ENCODE measurements around the gene SLC43A3.
A peak's percentile ranks its signal among the peaks of the same experiment; 100 is the strongest.

Gene SLC43A3

DNA sequence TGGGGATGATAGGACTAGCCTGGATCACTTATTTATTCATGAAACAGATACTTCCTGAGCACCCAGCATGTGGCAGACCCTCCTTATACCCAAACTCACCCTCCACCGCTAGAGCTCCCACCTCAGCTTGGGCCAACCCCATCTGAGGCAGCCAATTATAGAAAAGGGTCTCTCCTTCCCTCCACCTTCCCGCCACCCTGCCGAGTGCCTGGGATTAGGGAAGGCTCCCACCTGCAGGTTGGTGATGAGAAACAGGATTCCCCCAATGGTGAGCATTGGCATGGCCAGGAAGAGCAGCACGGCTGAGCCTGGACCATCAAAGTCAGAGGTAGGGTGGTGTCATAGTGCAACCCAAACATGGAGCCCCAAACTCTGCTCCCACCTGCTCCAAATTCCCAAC is 5.9 kb downstream of the SLC43A3 start:
- H3K9me3 ChIP-seq (replicated peaks in 1 of 11) = no peaks in the 10 kb centered on the region
- H3K9ac ChIP-seq = no peak overlapping the region
- peaks cover 44 to 97% (median 66%) of the 10 kb centered on the region in 10 experiments for H3K4me1 ChIP-seq
- no peak for TF ChIP-seq Cebpa-rat (IDR thresholded peaks at IDR 0.05)
- H3K36me3 ChIP-seq = peaks cover 86 to 95% (median 93%) of the 10 kb centered on the region in 11 experiments
- H4K20me1 ChIP-seq = peaks cover 32 to 87% (median 85%) of the 10 kb centered on the region in 11 experiments; a peak in 21 of 22 replicates
- H3K27ac ChIP-seq = peak overlapping the region in 2 of 11 experiments; percentile 18 to 96; a peak in 3 of 22 replicates
- H3K27me3 ChIP-seq = no peaks in the 10 kb centered on the region
- no peak overlapping the region for H3K4me3 ChIP-seq
- peak overlapping the region in 9 of 11 experiments; percentile 24 to 99 (median 89); a peak in 12 of 22 replicates for H3K4me2 ChIP-seq

DNA sequence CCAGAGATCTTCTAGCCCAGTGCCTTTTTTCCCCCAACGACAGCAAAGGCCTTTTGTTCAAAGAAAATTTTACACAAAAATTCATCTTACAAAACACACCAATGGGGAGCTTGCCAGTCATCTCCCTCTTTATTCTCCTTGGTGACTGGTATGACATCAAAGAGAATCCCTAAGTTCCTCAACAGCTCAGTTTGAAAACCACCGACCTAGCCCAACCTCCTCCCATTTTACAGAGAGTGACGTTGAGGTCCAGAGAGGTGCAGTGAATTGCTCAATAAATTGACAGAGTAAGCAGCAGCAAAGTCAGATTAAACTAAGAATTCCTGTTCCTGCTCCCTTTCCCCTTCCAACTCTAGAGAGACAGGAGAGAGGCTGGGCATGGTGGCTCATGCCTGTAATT is 7.8 kb downstream of the SLC43A3 start:
- Histone ChIP-seq H3K4me1 (peaks cover 32 to 94% (median 51%) of the 10 kb centered on the region in 10 experiments), H4K20me1 (peaks cover 42 to 100% (median 93%) of the 10 kb centered on the region in 11 experiments; a peak in 21 of 22 replicates), H3K4me2 (peak overlapping the region in 3 of 11 experiments; percentile 41 to 89 (median 43); a peak in 4 of 22 replicates), H3K9ac (no peak overlapping the region; a peak in 1 of 22 replicates), H3K9me3 (replicated peaks in 1 of 11) (peaks cover 0 to 10% (median 0%) of the 10 kb centered on the region in 11 experiments; a peak in 1 of 22 replicates), H3K4me3 (no peak overlapping the region), H3K27me3 (no peaks in the 10 kb centered on the region), H3K27ac (peak overlapping the region in 1 of 11 experiments; percentile 18; a peak in 1 of 22 replicates), H3K36me3 (peaks cover 100% of the 10 kb centered on the region in 11 experiments)
- TF ChIP-seq Cebpa-rat (IDR thresholded peaks at IDR 0.05) = no peak

DNA sequence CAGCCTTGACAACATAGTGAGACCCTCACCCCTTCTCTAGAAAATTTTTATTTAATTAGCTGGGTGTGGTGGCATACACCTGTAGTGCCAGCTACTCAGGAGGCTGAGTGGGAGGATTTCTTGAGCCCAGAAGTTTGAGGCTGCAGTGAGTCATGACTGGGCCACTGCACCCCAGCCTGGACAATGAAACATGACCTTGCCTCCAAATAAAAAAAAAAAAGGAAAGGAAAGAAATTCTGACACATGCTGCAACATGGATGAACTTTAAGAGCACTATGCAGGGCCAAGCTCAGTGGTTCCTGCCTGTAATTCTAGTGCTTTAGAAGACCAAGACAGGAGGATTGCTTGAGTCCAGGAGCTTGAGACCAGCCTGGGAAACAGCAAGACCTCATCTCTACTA is 8.8 kb downstream of the SLC43A3 start:
- H3K9ac ChIP-seq = no peak overlapping the region
- peak overlapping the region in 2 of 11 experiments; percentile 12 to 47; a peak in 1 of 22 replicates for H3K4me2 ChIP-seq
- H3K4me1 ChIP-seq = peaks cover 21 to 91% (median 41%) of the 10 kb centered on the region in 10 experiments
- peaks cover 0 to 18% (median 0%) of the 10 kb centered on the region in 11 experiments; a peak in 2 of 22 replicates for H3K9me3 ChIP-seq (replicated peaks in 1 of 11)
- TF ChIP-seq Cebpa-rat (IDR thresholded peaks at IDR 0.05) = no peak
- peaks cover 42 to 100% (median 95%) of the 10 kb centered on the region in 11 experiments; a peak in 21 of 22 replicates for H4K20me1 ChIP-seq
- no peak overlapping the region for H3K4me3 ChIP-seq
- no peaks in the 10 kb centered on the region for H3K27me3 ChIP-seq
- peaks cover 100% of the 10 kb centered on the region in 11 experiments for H3K36me3 ChIP-seq
- H3K27ac ChIP-seq = no peak overlapping the region

DNA sequence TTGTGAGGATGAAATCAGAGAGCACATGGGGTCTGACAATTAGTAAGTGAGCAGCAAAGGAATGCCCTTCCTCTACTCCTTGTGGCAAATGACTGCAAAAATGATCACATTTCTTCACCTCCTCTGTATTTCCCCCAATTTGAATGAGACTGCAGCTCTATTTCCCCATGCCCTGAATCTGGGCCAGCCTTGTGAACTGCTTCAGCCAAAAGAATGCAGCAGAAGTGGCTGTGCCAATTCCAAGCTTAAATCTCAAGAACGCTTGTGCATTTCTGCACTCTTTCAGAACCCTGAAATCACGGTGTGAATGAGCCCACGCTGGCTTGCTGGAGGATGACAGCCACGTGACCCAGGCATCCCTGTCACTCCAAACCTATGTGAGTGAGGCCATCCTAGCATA is 9.9 kb downstream of the SLC43A3 start:
- peak overlapping the region in 2 of 11 experiments; percentile 12 to 47; a peak in 3 of 22 replicates for H3K4me2 ChIP-seq
- no peak overlapping the region for H3K27ac ChIP-seq
- peaks cover 0 to 27% (median 4%) of the 10 kb centered on the region in 11 experiments; a peak in 11 of 22 replicates for H3K9me3 ChIP-seq (replicated peaks in 1 of 11)
- no peak for TF ChIP-seq Cebpa-rat (IDR thresholded peaks at IDR 0.05)
- H3K36me3 ChIP-seq = peaks cover 100% of the 10 kb centered on the region in 11 experiments
- H3K4me1 ChIP-seq = peaks cover 11 to 88% (median 31%) of the 10 kb centered on the region in 10 experiments; a peak in 19 of 20 replicates
- H3K27me3 ChIP-seq = no peaks in the 10 kb centered on the region
- no peak overlapping the region for H3K4me3 ChIP-seq
- peaks cover 42 to 100% (median 95%) of the 10 kb centered on the region in 11 experiments; a peak in 21 of 22 replicates for H4K20me1 ChIP-seq
- H3K9ac ChIP-seq = 0 out of 22 replicates have a peak overlapping the region, but pooled peaks of 2 of the 11 experiments have one; percentile 1 to 2

DNA sequence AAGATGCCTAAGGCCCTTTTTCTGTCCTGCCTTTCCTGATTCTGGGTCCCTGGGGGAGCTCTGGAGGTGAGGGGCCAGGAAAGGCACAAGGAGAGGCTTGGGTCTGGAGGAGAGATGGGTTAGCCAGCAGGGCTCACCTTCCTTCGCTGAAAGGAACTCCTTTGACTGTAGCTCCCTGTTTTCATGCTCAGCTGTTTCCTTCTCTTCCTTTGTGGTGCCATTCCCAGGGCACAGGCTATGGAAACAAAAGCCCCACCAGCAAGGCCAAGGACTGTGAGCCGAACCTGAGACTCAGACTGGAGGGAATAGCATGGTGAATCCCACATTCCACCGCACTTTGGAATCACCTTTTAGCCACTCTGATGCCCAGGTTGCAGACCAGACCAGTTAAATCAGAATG is 10.5 kb downstream of the SLC43A3 start:
- no peak overlapping the region for H3K4me3 ChIP-seq
- H3K9me3 ChIP-seq (replicated peaks in 1 of 11) = peaks cover under 1 to 29% (median 8%) of the 10 kb centered on the region in 11 experiments; a peak in 18 of 22 replicates
- peaks cover 8 to 84% (median 26%) of the 10 kb centered on the region in 10 experiments; a peak in 15 of 20 replicates for H3K4me1 ChIP-seq
- peak overlapping the region in 2 of 11 experiments; percentile 12 to 47; a peak in 2 of 22 replicates for H3K4me2 ChIP-seq
- TF ChIP-seq Cebpa-rat (IDR thresholded peaks at IDR 0.05) = no peak
- H3K36me3 ChIP-seq = peaks cover 99 to 100% (median 100%) of the 10 kb centered on the region in 11 experiments
- H4K20me1 ChIP-seq = peaks cover 41 to 100% (median 90%) of the 10 kb centered on the region in 11 experiments; a peak in 21 of 22 replicates
- no peak overlapping the region for H3K27ac ChIP-seq
- no peaks in the 10 kb centered on the region for H3K27me3 ChIP-seq
- no peak overlapping the region for H3K9ac ChIP-seq

DNA sequence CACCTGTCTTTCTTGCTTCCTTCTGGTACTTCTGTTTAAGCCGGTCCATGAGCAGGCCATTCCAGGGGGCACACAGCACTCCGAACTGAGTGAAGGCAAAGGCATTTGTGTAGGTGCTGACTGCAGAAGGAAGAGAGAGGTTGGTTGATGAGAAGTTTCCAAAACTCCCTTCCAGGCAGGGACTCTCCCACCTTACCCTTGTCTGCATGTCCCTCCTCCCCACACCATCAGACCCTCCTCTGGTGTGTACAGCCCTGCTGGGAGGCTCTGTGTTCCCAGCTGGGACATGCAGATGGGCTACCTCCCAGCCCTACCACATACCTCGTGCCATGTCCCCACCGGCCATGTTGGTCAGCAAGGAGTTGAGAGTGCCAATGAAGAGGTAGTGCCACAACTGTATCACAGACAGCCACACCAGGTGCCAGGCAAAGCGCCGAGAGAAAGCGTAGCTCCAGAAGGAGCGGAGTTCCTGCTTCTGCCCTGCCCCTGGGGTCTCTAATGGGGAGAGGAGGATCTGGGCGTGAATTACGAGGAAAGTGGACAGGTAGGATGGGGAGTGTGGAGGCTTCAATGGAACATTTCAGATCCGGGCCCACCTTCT is 12.2 kb downstream of the SLC43A3 start:
- peaks cover 7 to 41% (median 19%) of the 10 kb centered on the region in 11 experiments; a peak in 18 of 22 replicates for H3K9me3 ChIP-seq (replicated peaks in 1 of 11)
- no peaks in the 10 kb centered on the region for H3K27me3 ChIP-seq
- H3K4me1 ChIP-seq = peaks cover 10 to 80% (median 22%) of the 10 kb centered on the region in 10 experiments
- TF ChIP-seq Cebpa-rat (IDR thresholded peaks at IDR 0.05) = no peak
- H3K36me3 ChIP-seq = peaks cover 99 to 100% (median 100%) of the 10 kb centered on the region in 11 experiments
- peak overlapping the region in 1 of 11 experiments; percentile 10; a peak in 1 of 22 replicates for H3K4me2 ChIP-seq
- H4K20me1 ChIP-seq = peaks cover 45 to 98% (median 85%) of the 10 kb centered on the region in 11 experiments; a peak in 21 of 22 replicates
- no peak overlapping the region for H3K9ac ChIP-seq
- H3K27ac ChIP-seq = no peak overlapping the region; a peak in 1 of 22 replicates
- no peak overlapping the region for H3K4me3 ChIP-seq

DNA sequence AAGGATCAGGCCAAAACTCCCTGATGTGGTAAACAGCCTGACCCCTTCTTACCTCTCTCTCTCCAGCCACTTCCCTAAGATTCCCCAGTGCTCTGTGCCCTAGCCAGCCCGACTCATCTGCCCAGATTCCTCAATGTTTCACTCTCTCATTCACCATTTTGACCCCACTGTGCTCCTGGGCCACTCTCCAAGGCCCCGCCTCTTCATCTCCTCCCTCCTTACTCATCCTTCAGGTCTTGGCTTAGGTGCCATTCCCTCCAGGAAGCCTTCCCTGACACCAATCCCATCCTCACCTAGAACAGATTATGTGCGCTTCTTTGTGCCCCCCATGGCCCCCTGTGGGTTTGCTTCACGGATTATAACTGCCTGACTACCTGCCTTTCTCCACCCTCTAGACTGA is 13.2 kb downstream of the SLC43A3 start:
- H3K36me3 ChIP-seq = peaks cover 99 to 100% (median 100%) of the 10 kb centered on the region in 11 experiments
- no peak overlapping the region for H3K4me3 ChIP-seq
- no peaks in the 10 kb centered on the region for H3K27me3 ChIP-seq
- H3K4me2 ChIP-seq = no peak overlapping the region; a peak in 1 of 22 replicates
- H3K9ac ChIP-seq = no peak overlapping the region
- peaks cover 7 to 41% (median 19%) of the 10 kb centered on the region in 11 experiments; a peak in 18 of 22 replicates for H3K9me3 ChIP-seq (replicated peaks in 1 of 11)
- no peak overlapping the region for H3K27ac ChIP-seq
- no peak for TF ChIP-seq Cebpa-rat (IDR thresholded peaks at IDR 0.05)
- peaks cover 50 to 98% (median 85%) of the 10 kb centered on the region in 11 experiments; a peak in 21 of 22 replicates for H4K20me1 ChIP-seq
- peaks cover 20 to 82% (median 31%) of the 10 kb centered on the region in 10 experiments for H3K4me1 ChIP-seq

DNA sequence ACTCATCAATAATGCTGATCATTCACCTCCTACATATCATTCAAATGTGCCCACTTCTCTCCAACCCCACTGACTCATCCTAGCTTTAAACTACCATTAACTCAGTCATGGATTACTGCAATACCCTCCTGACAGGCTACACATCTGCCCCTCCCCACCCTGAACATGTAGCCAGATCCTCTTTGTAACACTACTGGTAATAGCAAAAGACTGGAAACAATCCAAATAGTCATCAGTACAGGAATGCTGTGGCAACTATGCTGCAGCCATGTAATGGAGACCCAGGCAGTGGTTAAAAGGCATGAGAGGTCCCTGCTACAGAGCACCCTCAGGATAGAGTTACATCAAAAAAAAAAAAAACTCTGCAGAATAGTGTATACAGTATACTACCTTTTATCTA is 16.6 kb downstream of the SLC43A3 start:
- no peak overlapping the region for H3K4me3 ChIP-seq
- H4K20me1 ChIP-seq = peaks cover 23 to 86% (median 70%) of the 10 kb centered on the region in 11 experiments; a peak in 21 of 22 replicates
- no peak overlapping the region for H3K9ac ChIP-seq
- H3K27ac ChIP-seq = peak overlapping the region in 3 of 11 experiments; percentile 52 to 86 (median 82); a peak in 4 of 22 replicates
- H3K36me3 ChIP-seq = peaks cover 85 to 99% (median 92%) of the 10 kb centered on the region in 11 experiments
- H3K27me3 ChIP-seq = no peaks in the 10 kb centered on the region
- H3K9me3 ChIP-seq (replicated peaks in 1 of 11) = peaks cover 7 to 41% (median 19%) of the 10 kb centered on the region in 11 experiments; a peak in 18 of 22 replicates
- H3K4me1 ChIP-seq = peaks cover 52 to 86% (median 55%) of the 10 kb centered on the region in 10 experiments
- no peak for TF ChIP-seq Cebpa-rat (IDR thresholded peaks at IDR 0.05)
- H3K4me2 ChIP-seq = peak overlapping the region; percentile 31 to 86 (median 79); a peak in 17 of 22 replicates

All from BLaER1 treated with 17β-estradiol and CSF1 and Interleukin-3, amounts not matched to agents 10 nM and 100 nM (cell line).